SK-N-SH (cell line): Measurements from ENCODE around the gene HTRA3.

Source experiments
- JUND ChIP-seq: IDR thresholded peaks from 2 replicates; pipeline ENCODE4 v1.4.0; 2012
- POLR2AphosphoS5 ChIP-seq: IDR thresholded peaks from 2 replicates; pipeline ENCODE4 v1.6.1; 2012; ENCODE audit warnings: low read depth, low read length
- RAD21 ChIP-seq: IDR thresholded peaks from 2 replicates; pipeline ENCODE4 v1.6.1; 2012; ENCODE audit warnings: mild to moderate bottlenecking, low read length
- RFX5 ChIP-seq: IDR thresholded peaks from 2 replicates; pipeline ENCODE4 v1.6.1; 2012; ENCODE audit warnings: mild to moderate bottlenecking, improper control_type of control experiment, low read length
- SIN3A ChIP-seq: IDR thresholded peaks from 2 replicates; pipeline ENCODE4 v1.6.1; 2012; ENCODE audit warnings: low read depth, mild to moderate bottlenecking, low read length, moderate library complexity, borderline replicate concordance
- TAF1 ChIP-seq: IDR thresholded peaks from 2 replicates; pipeline ENCODE4 v1.6.1; 2012; ENCODE audit warnings: low read depth, mild to moderate bottlenecking, low read length, moderate library complexity, borderline replicate concordance
- YY1 ChIP-seq: IDR thresholded peaks from 2 replicates; pipeline ENCODE4 v1.4.0; 2012; ENCODE audit warnings: low read depth, mild to moderate bottlenecking
- TF ChIP-seq, protein P1 (sequence below): fragments of 200-600 bp; sonication (generic); IDR thresholded peaks from 2 replicates; pipeline ENCODE4 v1.6.1; 2017; ENCODE audit warnings: antibody characterized with exemption, mild to moderate bottlenecking, moderate library complexity

DNA sequence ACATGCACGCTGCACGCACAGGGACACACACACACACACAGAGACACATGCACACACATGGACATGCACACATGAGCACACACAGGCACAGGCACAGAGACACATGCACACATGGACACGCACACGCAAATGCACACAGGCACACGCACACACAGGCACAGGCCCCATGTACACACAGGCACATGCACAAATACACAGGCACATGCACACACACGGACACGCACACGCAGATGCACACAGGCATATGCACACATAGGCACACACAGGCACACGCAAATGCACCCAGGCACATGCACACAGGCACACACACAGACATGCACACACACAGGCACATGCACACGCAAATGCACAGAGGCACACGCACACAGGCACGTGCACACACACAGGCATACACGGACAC is 30.3 kb upstream of the HTRA3 start:
- TF ChIP-seq, protein P1, sequence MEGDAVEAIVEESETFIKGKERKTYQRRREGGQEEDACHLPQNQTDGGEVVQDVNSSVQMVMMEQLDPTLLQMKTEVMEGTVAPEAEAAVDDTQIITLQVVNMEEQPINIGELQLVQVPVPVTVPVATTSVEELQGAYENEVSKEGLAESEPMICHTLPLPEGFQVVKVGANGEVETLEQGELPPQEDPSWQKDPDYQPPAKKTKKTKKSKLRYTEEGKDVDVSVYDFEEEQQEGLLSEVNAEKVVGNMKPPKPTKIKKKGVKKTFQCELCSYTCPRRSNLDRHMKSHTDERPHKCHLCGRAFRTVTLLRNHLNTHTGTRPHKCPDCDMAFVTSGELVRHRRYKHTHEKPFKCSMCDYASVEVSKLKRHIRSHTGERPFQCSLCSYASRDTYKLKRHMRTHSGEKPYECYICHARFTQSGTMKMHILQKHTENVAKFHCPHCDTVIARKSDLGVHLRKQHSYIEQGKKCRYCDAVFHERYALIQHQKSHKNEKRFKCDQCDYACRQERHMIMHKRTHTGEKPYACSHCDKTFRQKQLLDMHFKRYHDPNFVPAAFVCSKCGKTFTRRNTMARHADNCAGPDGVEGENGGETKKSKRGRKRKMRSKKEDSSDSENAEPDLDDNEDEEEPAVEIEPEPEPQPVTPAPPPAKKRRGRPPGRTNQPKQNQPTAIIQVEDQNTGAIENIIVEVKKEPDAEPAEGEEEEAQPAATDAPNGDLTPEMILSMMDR, result no peak
- no peak for TF ChIP-seq RAD21
- no peak for TF ChIP-seq SIN3A
- no peak for TF ChIP-seq TAF1
- no peak for TF ChIP-seq YY1
- no peak for TF ChIP-seq RFX5
- no peak for TF ChIP-seq POLR2AphosphoS5
- no peak for TF ChIP-seq JUND
